ENCODE data around the gene ZCCHC14.

ZCCHC14 gene

DNA sequence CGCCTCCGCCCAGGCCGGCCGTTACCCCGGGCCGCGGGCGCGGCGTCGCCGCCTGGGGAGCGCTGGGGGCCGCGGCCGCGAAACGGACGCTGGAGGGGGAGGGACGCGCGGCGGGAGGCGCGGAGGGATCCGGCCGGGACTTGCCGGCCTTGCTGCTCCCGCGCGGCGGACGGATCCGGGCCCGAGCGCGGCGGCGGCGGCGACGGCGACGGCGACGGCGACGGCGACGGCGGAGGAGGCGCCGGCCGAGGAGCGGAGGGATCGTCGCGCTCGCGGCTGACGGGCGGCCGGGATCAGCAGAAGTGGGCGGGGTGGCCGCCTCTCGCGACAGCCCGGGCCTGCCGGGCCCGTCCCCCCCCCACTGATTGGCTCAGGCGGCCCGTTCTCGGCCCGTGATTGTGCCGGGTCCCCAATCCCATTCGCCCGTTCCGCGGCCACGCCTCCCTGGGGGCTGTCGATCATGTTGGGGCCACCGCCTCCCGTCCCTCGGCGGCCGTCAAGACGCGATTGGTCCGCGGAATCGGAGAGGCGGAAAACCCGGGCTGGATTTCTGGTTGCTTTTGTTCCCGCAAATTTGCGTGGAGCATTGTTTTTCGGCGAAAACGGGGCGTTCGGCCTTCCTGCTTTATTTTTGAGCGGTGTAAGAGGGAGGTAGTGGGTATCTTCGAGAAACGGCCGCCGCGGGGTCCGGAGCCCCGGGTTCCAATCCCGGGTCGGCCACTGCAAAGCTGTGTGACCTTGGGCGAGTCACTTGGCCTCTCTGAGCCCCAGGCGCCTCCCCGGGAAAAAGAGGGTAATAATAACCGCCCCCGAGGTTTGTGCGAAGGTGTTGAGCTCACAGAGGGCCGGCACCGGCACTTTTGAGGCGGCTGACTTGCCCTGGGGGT, at the start of gene ZCCHC14:
ZCCHC14 (minus strand) TSS at position 304 of the 887 bp plus-strand sequence. CDS start 786 bp downstream, outside the sequence.
- DNase-seq, result peak; percentile 84 to 91

DNA sequence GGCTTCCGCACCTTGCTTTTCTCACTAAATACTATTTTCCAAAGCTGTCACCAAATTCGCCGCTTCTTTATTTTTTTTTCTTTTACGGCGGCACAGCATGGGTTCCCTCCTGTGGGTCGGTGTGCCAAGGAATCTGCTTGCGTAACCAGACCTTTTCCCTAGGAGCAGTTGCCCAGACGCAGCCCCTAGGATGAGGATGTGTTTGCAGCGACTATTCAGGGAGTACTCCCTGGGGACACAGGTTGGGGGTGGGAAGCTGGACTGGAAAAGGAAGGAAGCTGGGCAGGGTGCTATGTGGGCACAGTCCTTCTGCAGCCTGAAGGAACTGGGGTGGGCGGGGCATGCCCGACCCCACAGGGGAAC, 49.0 kb upstream of the ZCCHC14 start:
- no peak for DNase-seq

DNA sequence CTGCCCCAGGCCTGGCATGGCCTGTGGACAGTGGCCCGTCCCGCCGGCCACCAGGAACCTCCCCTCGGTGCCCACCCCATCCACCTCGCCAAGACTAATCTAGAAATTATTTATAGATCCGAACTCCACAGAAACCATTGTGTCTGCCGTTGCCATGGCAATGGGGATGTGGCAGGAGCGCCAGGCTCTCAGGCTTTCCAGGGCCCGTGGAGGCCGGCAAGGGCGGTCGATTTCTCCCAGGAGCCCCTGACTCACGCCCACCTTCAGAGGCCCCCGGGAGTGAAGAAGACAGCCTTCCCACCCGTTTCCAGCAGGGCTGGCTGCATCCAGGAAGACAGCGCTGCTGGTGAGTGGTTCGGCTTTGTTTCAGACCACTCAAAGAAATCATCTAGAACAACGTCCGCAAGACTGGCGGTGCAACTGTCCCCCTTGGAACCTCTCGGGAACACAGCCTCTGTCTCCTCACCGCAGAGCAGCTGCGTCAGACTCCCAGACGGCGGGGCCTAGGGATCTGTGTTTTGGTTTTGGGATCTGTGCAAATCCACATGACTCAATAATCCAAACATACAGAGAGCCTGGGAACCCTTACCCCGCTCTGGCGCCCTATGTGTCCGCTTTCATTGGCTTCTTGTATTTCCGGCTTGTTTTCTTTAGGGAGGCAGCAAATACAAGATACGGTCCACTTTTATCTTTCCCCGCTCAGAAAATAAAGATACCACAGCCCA, 48.5 kb upstream of the ZCCHC14 start:
- DNase-seq, result no peak

DNA sequence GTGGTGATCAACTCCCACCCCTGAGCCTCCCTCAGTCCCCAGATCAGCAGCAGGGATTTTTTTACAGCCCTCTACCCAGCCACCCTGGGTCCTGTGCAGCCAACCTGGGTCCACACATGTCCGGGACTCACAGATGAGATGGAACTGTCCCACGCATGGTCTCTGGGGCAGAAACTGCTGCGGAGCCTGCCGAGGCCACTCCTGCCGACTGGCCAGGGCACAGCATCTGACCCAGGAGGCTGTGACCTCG, 48.0 kb upstream of the ZCCHC14 start:
- no peak for DNase-seq

DNA sequence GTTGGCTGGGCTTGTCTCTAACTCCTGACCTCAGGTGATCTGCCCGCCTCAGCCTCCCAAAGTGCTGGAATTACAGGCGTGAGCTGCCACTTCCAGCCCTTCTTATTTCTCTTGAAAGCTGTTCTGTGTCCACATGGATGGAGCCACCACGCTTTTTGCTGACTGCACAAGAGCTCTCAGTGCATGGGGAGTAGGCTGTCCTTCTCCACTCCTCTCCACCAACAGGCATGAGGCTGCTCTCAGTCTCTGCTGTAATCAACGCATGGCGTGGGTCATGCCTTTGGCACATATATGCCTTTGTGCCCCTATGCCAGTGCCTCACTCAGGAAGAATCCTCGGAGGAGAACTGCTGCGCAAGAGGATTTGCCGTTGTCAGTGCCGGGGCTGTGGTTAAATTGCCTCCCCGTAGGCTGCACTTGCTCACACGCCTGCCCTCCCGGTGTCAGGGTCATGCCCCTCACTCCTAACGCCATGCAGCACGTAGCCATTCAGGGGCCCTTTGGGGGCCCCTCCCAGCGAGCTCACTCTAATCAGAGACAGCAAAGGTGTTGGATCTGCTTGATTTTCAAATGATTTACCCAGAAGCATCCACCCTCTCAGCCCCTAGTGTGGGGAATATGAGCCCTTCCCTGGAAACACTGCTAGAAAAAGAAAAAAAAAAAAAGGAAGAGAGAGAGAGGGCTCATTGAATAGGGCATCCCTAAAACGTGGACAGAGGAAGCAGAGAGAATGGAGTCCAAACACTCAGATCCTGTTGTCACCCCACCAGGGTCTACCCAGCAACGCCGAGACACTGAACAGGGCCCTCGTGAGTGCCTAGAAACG, 47.5 kb upstream of the ZCCHC14 start:
- DNase-seq, result no peak

DNA sequence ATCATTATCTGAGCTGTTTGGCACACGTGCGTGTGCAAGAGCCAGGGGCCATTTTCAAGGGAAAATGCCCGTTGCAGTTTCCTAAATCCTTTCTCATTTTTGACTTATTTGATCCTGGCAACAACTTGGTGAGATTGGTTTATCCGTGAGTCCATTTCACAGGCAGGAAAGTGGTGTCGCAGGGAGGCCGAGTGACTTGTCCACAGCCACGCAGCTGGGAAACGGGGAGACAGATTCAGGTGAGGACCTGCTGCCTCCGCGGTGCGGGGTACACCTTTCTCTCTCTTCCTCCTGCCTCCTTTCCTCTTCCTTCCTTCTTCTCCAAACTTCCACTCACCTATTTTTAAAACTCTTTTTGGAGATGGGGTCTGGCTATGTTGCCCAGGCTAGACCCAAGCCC, 46.3 kb upstream of the ZCCHC14 start:
- DNase-seq, result no peak

DNA sequence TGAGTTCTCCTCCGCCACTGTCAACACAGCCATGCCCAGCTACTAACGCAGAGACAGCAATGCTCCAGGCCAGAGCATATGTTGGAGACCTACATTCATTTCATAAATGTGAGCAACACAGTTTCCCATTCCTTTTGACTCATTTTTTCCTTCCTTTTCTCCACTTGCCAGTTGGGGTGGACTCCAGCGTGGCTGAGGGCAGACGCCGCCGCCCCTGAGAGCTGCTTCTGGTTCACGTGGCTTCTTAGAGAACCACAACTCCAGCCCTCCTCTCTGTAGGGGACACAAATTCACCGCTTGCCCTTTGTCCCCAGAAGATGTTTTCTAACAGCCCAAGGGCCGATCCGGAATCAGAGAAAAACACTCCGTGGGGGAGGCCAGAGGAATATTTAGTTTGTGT, 45.8 kb upstream of the ZCCHC14 start:
- DNase-seq, result no peak

DNA sequence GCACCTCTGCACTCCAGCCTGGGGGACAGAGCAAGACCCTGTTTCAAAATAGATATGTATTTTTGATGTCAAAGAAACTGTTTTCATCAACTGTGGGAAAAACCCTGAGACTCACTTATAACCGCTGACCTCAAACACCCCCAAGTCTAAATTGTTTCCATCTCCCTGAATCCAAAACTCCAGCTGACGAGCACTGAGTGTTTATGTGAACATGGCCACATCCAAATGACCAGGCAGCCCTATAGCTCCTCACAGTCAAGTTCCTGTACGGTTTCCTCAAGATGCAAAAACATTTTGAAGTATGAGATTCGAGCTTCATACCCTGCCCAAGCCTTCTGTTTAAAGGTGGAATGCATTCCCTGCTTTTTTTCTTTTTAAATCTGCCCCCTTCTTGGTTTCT, 45.3 kb upstream of the ZCCHC14 start:
- DNase-seq, result no peak

DNA sequence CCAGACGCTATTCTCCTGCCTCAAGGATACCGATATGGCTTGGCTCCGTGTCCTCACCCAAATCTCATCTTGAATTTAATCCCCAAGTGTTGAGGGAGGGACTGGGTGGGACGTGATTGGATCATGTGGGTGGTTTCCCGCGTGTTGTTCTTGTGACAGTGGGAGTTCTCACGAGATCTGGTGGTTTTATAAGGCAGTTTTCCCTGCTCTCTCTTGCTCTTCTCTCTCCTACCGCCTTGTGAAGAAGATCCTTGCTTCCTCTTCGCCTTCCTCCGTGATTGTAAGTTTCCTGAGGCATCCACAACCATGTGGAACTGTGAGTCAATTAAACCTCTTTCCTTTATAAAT, 43.9 kb upstream of the ZCCHC14 start:
- DNase-seq, result no peak

DNA sequence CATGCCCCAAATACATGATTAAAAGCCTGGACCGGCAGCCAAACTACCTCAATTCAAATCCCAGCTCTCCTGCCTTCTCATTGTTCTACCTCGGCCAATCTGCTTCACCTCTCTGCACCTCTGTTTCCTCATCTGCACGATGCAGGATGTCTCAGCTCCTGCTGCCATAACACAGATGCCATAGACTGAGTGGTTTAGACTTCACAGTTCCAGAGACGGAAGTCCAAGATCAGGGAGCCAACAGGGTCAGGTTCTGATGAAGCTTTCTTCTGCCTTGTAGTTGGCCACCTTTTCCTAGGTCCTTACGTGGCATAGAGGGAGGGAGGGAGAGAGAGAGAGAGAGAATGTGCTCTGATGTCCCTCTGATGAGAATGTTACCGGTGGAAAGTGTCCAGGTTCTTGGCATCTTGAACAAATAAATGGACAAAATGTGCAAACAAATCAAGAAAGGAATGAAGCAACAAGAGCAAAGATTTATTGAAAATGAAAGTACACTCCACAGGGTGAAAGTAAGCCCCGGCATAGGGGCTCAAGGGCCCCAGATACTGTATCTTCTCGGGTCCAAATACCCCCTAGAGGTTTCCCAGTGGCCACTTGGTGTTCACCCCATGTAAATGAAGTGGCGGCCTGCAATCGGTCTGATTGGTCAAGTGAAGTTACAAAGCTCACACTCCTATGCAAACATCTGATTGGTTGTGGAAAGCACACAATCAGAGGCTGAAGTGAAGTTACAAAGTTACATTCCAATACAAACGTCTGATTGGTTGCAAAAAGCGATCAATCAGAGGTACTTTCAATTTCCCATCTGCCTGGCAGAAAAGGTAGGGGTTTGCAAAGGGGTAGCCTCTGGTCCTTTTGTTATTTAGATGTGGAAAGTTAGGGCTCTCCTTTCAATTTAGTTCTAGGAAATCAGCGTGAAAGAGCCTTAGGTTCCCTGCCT, 43.3 kb upstream of the ZCCHC14 start:
- no peak for DNase-seq

DNA sequence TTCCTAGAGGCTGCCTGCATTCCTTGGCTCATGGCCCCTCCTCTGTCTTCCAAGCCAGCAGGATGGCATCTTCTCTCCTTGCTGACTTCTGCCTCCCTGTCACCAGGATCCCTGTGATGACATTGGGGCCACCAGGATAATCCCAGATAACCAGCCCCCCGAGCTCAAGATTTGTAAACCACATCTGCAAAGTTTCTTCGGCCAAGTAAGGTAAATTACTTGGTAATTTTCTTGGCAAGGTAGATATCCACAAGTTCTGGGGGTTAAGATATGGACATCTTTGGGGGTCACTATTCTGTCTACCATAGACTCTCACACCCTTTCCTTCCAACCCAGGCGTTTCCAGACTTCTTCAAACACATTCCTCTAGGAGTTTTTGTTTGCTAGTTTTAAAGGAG, 42.6 kb upstream of the ZCCHC14 start:
- no peak for DNase-seq

DNA sequence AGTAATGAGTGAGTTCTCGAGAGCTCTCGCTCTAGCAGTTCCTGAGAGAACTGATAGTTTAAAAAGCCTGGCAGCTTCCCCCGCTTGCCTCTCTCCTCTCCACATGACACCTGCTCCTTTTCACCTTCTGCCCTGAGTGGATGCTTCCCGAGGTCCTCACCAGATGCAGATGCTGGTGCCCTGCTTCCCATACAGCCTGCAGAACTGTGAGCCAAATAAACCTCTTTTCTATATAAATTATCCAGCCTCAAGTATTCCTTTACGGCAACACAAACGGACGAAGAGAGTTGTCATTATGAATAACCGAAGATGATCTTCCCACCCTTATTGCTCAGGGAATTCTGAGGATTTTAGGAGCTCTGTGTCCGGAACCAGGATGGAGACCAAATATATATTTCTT, 41.9 kb upstream of the ZCCHC14 start:
- no peak for DNase-seq

DNA sequence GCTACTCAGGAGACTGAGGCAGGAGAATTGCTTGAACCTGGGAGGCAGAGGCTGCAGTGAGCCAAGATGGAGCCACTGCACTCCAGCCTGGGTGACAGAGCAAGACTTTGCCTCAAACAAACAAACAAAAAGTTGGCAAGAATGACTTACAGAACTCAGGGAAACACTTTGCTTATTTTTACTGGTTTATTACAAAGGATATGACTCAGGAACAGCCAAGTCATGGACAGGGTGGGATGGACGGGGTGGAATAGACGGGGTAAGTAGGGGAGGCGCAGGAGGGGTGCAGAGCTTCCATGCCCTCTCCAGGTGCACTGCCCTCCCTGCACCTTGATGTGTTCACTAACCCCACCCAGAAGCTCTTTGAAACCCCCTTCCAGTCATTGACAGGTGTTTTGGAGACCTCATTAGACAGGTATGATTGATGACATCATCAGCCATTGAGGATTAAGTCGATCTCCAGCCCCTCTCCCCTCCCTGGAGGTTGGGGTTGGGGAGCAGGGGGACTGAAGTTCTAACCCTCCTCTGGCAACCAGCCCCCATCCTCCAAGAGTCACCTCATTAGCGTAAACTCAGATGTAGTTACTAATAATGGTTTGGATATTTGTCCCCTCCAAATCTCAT, 41.3 kb upstream of the ZCCHC14 start:
- no peak for DNase-seq

DNA sequence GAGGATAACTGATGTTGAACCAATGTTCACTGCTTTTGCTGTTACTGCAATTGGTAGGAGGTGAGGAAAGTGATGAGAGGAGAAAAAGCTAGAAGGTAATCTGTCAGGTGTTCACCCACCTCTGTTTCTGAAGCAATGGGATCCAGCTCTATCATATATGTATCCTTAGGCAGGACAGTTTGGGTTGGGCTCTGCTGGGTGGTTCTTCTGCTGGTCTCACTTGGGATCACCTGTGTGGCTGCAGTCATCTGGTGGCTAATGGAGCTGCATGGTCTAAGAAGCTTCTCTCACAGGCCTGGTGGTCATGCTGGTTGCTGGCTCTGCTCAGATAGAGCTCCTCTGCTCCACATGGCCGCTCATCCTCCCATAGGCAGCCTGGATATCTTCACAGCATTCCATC, 40.2 kb upstream of the ZCCHC14 start:
- no peak for DNase-seq

DNA sequence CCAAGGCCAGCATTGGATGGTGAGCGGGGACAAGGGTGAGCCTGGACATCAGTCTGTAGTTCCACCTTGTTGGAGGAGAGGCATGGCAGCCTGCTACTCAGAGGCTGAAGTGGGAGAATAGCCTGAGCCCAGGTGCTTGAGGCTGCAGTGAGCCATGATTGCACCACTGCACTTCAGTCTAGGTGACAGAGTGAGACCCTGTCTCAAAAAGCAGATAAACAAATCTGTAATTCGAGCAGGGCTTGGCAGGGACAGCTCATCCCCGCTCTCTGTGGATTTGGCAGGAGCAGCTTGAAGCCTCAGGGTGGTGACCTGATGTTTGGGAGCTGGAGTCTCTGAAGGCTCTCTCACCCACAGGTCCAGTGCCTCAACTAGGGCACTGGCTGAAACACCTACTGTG, 38.6 kb upstream of the ZCCHC14 start:
- DNase-seq, result no peak

DNA sequence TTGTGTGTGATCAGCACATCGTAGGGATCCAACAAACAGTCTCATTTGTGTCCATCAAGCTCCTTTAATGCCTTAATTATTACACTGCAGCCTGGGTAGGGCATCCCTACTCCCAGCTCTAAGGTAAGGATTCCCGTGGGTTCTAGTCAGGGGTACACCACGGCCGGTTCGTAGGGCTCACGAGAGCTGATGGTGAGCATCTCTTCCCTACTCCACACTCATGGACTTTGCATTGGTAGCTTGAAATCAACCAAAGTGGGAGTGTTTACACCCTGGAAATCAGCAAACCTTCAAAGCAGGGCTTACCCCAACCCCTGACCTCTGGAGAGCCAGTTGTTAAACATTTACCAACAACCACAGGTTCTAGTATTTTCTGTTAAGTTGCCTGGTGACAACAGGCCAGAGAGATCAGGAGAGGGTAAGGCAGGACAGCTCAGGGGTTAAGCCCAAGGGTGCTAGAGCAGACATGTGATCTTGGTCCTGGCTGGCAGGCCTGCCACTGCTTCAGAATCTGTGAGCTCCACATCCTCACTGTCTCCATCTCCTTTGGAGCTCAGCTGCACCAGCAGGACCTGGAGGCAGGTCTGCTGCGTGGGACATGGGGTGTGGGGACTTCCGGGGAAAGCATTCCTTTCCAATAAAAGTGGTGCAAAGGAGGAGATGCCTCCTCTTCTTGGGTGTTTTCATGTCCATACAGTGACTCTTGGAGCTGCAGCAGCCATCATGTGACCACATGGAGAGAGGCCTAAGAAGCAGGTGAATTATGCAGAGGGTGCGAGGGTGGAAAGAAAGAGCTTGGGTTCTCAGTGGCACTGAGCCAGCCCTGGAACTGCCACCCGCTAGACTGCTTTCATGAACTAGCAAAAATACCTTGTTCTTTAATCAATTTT, 36.1 kb upstream of the ZCCHC14 start:
- no peak for DNase-seq

DNA sequence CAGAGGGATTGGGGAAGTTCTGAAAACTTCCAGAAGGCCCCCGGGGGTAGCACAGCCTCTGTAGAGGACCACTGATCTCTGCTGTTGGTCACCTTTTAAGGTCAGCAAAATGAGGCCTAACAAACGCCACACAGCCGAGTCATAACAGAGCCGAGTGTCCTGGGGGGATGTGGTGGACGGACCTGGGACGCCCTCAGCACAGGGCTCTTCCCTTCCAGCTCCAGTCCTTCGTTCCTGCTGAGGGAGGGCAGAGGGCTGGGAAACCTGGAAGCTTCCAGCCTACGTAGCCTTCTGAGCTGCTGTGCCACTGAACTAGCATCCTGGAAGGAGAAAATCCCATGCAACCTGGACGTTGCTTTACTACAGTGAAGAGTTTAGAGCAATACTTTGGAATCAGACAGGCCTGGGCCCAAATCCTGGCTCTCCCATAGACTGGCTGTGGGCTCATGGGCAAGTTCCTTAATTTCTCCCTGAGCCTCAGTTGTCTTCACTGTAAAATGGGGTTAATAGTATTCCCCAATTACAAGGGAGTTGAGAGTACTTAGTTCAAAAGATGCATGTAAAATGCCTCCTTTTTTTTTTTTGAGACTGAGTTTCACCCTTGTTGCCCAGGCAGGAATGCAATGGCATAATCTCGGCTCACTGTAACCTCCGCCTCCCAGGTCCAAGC, 34.4 kb upstream of the ZCCHC14 start:
- DNase-seq, result no peak

DNA sequence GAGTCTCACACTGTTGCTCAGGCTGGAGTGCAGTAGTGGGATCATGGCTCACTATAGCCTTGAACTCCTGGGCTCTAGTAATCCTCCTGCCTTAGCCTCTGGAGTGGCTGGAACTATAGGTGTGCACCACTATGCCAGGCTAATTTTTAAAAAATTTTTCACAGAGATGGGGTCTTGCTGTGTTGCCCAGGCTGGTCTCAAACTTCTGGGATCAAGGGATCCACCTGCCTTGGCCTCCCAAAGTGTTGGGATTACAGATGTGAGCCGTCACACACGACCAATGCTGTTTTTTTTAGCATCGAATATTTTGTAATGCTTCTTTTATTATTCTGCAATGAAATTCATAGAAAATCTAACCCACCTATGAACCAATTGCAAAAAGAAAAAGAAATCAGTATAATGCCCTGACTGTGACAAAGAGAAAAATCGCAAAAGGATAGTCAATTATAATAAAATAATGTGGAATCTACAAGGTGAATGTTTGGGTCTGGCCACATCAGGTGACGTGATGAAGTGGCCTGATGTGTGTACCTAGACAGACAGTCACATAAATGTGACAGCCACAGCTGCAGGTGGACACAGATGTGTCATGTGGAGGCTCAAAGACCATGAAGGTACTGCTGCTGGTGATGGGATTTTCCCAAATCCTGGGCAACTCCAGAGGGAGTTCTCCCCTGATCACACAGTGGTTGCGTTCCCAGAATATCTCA, 33.6 kb upstream of the ZCCHC14 start:
- no peak for DNase-seq

DNA sequence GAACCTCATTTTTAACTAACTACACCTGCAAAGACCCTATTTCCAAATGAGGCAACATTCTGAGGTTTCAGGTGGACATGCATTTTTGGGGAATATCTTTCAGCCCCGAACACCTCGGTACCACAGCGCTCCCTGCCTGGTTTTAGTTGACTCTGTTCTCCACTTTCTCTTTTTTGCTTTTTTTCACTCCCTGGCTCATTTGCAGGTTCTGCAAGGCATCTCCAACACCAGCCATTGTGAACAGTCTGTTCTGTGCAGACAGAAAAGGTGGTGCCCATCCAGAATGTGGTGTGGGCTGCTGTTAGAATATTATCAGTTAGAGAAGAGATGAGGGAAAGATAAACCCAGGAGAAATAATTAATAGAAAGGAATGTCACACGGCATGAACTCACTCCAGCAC, 32.5 kb upstream of the ZCCHC14 start:
- no peak for DNase-seq

DNA sequence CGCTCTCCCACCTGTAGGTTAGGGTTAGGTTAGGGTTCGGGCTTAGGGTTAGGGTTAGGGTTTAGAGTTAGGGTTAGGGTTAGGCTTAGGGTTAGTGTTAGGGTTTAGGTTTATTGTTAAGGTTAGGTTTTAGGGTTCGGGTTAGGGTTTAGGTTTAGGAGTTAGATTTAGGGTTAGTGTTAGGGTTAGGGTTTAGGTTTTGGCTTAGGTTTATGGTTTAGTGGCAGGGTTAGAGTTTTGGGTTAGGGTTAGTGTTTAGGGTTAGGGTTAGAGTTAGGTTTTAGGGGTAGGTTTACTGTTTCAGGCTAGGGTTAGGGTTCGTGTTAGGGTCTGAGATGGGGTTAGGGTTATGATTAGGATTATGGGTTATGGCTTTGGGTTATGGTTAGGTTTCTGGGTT, 31.6 kb upstream of the ZCCHC14 start:
- no peak for DNase-seq
